C4-2B (cell line): ENCODE data around the gene LINC00305.

Experiments
- H3K27ac ChIP-seq: fragments of 450-650 bp; 2 replicates; pipeline ENCODE4 v1.5.1; 2017
- CTCF ChIP-seq: fragments of 450-650 bp; conservative IDR thresholded peaks from 2 replicates; pipeline ENCODE4 v1.5.1; 2017; ENCODE audit warnings: mild to moderate bottlenecking
- ZFX ChIP-seq: fragments of 450-650 bp; IDR thresholded peaks from 2 replicates; pipeline ENCODE4 v1.6.1; 2017

The LINC00305 gene

DNA sequence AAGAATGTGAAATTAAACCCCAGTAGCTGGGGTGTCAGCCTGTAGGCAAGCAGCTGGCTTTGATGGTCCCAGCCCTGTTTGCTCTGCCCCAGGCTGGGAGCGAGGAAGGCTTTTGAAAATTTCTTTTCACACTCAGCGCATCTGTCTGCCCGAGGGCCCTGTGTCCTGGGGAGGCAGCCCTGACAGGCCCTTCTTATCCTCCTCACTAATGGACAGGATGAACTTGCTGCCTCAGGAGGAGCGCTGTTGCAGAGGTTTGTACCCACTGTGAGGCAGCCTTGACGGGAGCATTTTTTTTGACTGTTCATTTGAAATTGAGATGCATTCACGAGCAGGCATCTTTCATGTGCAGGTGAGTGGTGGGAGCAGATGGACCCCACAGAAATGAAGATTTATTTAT, 116.6 kb downstream of the LINC00305 start:
- no peak overlapping the region for H3K27ac ChIP-seq

DNA sequence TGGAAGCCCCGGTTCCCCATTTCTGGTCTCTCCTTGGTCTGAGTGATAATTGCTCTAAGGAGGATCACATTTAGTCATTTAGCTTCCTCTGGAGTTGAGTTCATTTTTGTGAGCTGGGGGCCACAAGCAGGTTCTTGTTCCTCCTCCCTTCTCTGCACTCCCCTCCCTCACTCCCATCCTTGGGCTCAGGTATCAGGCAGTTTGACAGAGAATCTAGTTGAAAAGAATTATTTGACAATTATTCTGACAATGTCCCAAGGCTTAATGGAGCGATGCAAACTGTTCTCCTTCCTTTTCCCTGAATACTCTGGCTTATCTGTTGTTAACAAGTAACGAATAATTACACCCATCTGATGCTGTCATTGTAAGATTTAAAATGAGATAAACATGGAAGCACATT, 117.5 kb downstream of the LINC00305 start:
- TF ChIP-seq CTCF (no peak), ZFX (no peak)

More for the DNA sequence above, 116.6 kb downstream of the LINC00305 start:
- TF ChIP-seq ZFX (no peak), CTCF (no peak)

More for the DNA sequence above, 117.5 kb downstream of the LINC00305 start:
- H3K27ac ChIP-seq = no peak overlapping the region
